Lower leg skin (tissue), 4 donors: Measurements from ENCODE around the gene RPS10. TPM values are rescaled to one million over a fixed set of nuclear protein-coding genes. Genes with fewer than 3 reads are reported as not detected.

ENCODE experiments used
- DNase-seq, 2 donors: peaks; one replicate each; pipeline ENCODE4 v3.0.0-alpha.2; 2019; ENCODE audit warnings: low spot score in 2 of 2
- H3K4me3 ChIP-seq: fragments of 200-600 bp; sonication (generic); 2 replicates; pipeline ENCODE4 v1.5.1; 2017; ENCODE audit warnings: mild to moderate bottlenecking, low read depth; ENCODE audit not compliant: poor library complexity, severe bottlenecking
- POLR2A ChIP-seq, 2 donors: fragments of 450-650 bp; IDR thresholded peaks; one replicate each; pipeline ENCODE4 v1.6.1; 2016 to 2017; ENCODE audit warnings: antibody characterized with exemption in 2 of 2, mild to moderate bottlenecking in 1 of 2, moderate library complexity in 1 of 2
- WGBS, 2 donors: methylation state at CpG; one replicate each; pipeline ENCODE4 v1.1.5; 2018; 5-methylcytosine and 5-hydroxymethylcytosine counted together
- intact Hi-C: fragments of 100-400 bp; cut with DNase I; formaldehyde crosslinking; loops from one replicate; pipeline ENCODE4 v1.15.0; 2023; ENCODE audit warnings: low total_unique reads
- total RNA-seq, 4 donors: library from RNA; depleted of rRNA; stranded (reverse); fragments of >200 nt; gene quantifications; one replicate each; pipeline ENCODE4 v1.1.0, GENCODE V29; 2016
- TF ChIP-seq, protein P1 (sequence below), 3 donors: fragments of 450-650 bp; IDR thresholded peaks; one replicate each; pipeline ENCODE4 v1.5.1; 2016; ENCODE audit warnings: antibody characterized with exemption in 3 of 3, mild to moderate bottlenecking in 3 of 3, moderate library complexity in 2 of 3

Gene RPS10
- total RNA-seq, 4 donors from 2014 or later, result 2,250 to 4,289 (median 3,665) TPM

DNA sequence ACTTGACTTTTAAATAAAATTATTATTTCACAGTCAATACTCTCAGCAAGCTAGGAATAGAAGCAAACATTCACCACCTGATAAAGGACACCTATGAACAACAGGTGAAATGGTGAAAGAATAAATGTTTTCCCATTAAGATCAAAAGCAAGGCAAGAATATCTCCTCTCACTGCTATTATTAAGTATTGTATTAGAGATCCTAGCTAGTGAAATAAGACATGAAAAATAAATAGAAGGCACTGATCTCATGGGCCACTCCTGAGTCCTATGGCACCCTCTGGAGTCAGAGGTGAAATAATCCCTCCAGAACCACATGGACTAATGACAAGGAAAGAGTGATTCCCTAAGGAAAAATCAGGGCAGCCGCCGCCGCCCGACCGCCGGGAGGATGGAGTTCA is 29.4 kb downstream of the RPS10 start:
- intact Hi-C loops, result no loop called here
- DNase-seq, result peak in 1 of 2 donors; percentile 37
- H3K4me3 ChIP-seq, result no peak overlapping the region
- TF ChIP-seq, protein P1, sequence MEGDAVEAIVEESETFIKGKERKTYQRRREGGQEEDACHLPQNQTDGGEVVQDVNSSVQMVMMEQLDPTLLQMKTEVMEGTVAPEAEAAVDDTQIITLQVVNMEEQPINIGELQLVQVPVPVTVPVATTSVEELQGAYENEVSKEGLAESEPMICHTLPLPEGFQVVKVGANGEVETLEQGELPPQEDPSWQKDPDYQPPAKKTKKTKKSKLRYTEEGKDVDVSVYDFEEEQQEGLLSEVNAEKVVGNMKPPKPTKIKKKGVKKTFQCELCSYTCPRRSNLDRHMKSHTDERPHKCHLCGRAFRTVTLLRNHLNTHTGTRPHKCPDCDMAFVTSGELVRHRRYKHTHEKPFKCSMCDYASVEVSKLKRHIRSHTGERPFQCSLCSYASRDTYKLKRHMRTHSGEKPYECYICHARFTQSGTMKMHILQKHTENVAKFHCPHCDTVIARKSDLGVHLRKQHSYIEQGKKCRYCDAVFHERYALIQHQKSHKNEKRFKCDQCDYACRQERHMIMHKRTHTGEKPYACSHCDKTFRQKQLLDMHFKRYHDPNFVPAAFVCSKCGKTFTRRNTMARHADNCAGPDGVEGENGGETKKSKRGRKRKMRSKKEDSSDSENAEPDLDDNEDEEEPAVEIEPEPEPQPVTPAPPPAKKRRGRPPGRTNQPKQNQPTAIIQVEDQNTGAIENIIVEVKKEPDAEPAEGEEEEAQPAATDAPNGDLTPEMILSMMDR (IDR thresholded peaks at IDR 0.05), result no peak
- no peak for TF ChIP-seq POLR2A (IDR thresholded peaks at IDR 0.05)
- WGBS, 2 donors, result 84 to 98% methylated on average over 6 of the region's 6 CpGs

DNA sequence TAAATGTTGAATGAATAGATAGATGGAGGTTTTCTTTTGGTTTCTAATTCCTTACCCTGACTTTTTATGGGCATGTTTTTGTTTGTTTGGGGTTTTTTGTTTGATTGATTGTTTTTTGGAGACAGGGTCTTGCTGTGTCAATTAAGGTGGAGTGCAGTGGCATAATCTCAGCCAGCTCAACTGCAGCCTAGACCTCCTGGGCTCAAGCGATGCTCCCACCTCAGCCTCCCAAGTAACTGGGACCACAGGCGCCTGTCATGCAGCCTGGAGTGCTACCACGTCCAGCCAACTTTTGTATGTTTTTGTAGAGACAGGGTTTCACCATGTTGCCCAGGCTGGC is 31.9 kb downstream of the RPS10 start:
- peak in 1 of 2 donors; percentile 72 for DNase-seq
- intact Hi-C loops, result no loop called here

GRCh38 chr6:34393191-34393965 is 32.5 kb downstream of the RPS10 start:
- 41 to 43% methylated on average over 16 of the region's 16 CpGs for WGBS, 2 donors
- no peak for TF ChIP-seq POLR2A (IDR thresholded peaks at IDR 0.05)
- TF ChIP-seq, protein P1 (IDR thresholded peaks at IDR 0.05), result no peak
- intact Hi-C loops, result no loop called here
- no peak overlapping the region for H3K4me3 ChIP-seq
- DNase-seq, result peak in 1 of 2 donors; percentile 69

More for the DNA sequence above, 31.9 kb downstream of the RPS10 start:
- TF ChIP-seq, protein P1 (IDR thresholded peaks at IDR 0.05), result no peak
- no peak for TF ChIP-seq POLR2A (IDR thresholded peaks at IDR 0.05)
- 100% methylated on average over 3 of the region's 3 CpGs for WGBS, 2 donors
- H3K4me3 ChIP-seq, result no peak overlapping the region

- intact Hi-C loops, result no loop called here
- DNase-seq, result peak; percentile 88 to 98
- 0% methylated on average over 30 to 80 of the region's 87 CpGs for WGBS, 2 donors
- peak within 1 kb of the TSS; percentile 96 for H3K4me3 ChIP-seq
- peak in 1 of 2 donors; percentile 10 for TF ChIP-seq POLR2A (IDR thresholded peaks at IDR 0.05)
- TF ChIP-seq, protein P1 (IDR thresholded peaks at IDR 0.05), result peak in 1 of 3 donors; percentile 62
Measured at GRCh38 chr6:34392497-34393190, 33.2 kb downstream of the RPS10 start, which contains the start of gene NUDT3. TSS of gene NUDT3 (minus strand) at chr6:34392669. CDS start at chr6:34392362, 307 bp downstream.

- intact Hi-C loops, result no loop called here
- peak overlapping the region; percentile 96 for H3K4me3 ChIP-seq
- DNase-seq, result peak; percentile 19 to 91
- TF ChIP-seq, protein P1 (IDR thresholded peaks at IDR 0.05), result no peak
- no peak for TF ChIP-seq POLR2A (IDR thresholded peaks at IDR 0.05)
- WGBS, 2 donors, result 0 to 1% methylated on average over 52 to 53 of the region's 78 CpGs
Measured at GRCh38 chr6:34391786-34392496, 33.9 kb downstream of the RPS10 start.
